ENCODE data around the gene GAS2L2.
A peak's percentile ranks its signal among the peaks of the same experiment; 100 is the strongest.

GAS2L2 gene

GRCh38 chr17:35735036-35735805, 17.8 kb downstream of the GAS2L2 start:
- Histone ChIP-seq H3K4me3 (ENCODE audit: control insufficient read depth in 1 of 7, extremely low read depth in 1 of 7, insufficient read depth in 4 of 7, low read depth in 2 of 7, low read length in 6 of 7) (no peak overlapping the region), H3K27ac (ENCODE audit: insufficient read depth in 1 of 2, low read depth in 1 of 2, low read length in 2 of 2, poor library complexity in 1 of 2, severe bottlenecking in 2 of 2) (no peak overlapping the region), H3K27me3 (replicated peaks in 2 of 5; ENCODE audit: control insufficient read depth in 4 of 5, insufficient read depth in 5 of 5, low read length in 4 of 5) (peaks cover 0 to 5% (median 1%) of the 10 kb centered on the region in 5 experiments), H3K4me1 (ENCODE audit: control extremely low read depth in 1 of 4, control insufficient read depth in 4 of 4, insufficient read depth in 4 of 4, low read length in 3 of 4) (peaks cover 0 to 16% (median 10%) of the 10 kb centered on the region in 4 experiments), H3K36me3 (ENCODE audit: control insufficient read depth in 4 of 4, insufficient read depth in 4 of 4, low read length in 3 of 4) (no peaks in the 10 kb centered on the region), H3K9me3 (ENCODE audit: control extremely low read depth in 1 of 5, control insufficient read depth in 4 of 5, insufficient read depth in 2 of 5, low read depth in 1 of 5, low read length in 4 of 5) (no peaks in the 10 kb centered on the region)
- CTCF ChIA-PET: interaction anchor here (0.7 to 4.9 kb wide), 2 partner anchors 14 to 17 kb away, joined by 4 to 18 read pairs; no protein-coding TSS in a partner anchor
- POLR2A ChIA-PET: no interaction called here
- DNase-seq: no peak
- WGBS (ENCODE audit: insufficient coverage): 93% methylated on average over 28 of the region's 29 CpGs

- CTCF ChIA-PET: no interaction called here
- H3K27me3 ChIP-seq (replicated peaks in 2 of 5; ENCODE audit: control insufficient read depth in 4 of 5, insufficient read depth in 5 of 5, low read length in 4 of 5): no peaks in the 10 kb centered on the region
Observed at GRCh38 chr17:35734396-35734795, 18.6 kb downstream of the GAS2L2 start.

GRCh38 chr17:35733366-35733765, 19.7 kb downstream of the GAS2L2 start:
- peaks cover 0 to 16% (median 10%) of the 10 kb centered on the region in 4 experiments for H3K4me1 ChIP-seq (ENCODE audit: control extremely low read depth in 1 of 4, control insufficient read depth in 4 of 4, insufficient read depth in 4 of 4, low read length in 3 of 4)
- DNase-seq: no peak
- no peaks in the 10 kb centered on the region for H3K27me3 ChIP-seq (replicated peaks in 2 of 5; ENCODE audit: control insufficient read depth in 4 of 5, insufficient read depth in 5 of 5, low read length in 4 of 5)
- no peaks in the 10 kb centered on the region for H3K36me3 ChIP-seq (ENCODE audit: control insufficient read depth in 4 of 4, insufficient read depth in 4 of 4, low read length in 3 of 4)
- WGBS (ENCODE audit: insufficient coverage): 100% methylated on average over 6 of the region's 6 CpGs
- H3K9me3 ChIP-seq (ENCODE audit: control extremely low read depth in 1 of 5, control insufficient read depth in 4 of 5, insufficient read depth in 2 of 5, low read depth in 1 of 5, low read length in 4 of 5): no peaks in the 10 kb centered on the region
- H3K4me3 ChIP-seq (ENCODE audit: control insufficient read depth in 1 of 7, extremely low read depth in 1 of 7, insufficient read depth in 4 of 7, low read depth in 2 of 7, low read length in 6 of 7): no peak overlapping the region
- ChIA-PET CTCF (no interaction called here), POLR2A (no interaction called here)
- H3K27ac ChIP-seq (ENCODE audit: insufficient read depth in 1 of 2, low read depth in 1 of 2, low read length in 2 of 2, poor library complexity in 1 of 2, severe bottlenecking in 2 of 2): no peak overlapping the region

More at GRCh38 chr17:35734396-35734795, 18.6 kb downstream of the GAS2L2 start:
- 98% methylated on average over 5 of the region's 7 CpGs for WGBS (ENCODE audit: insufficient coverage)
- Histone ChIP-seq H3K4me3 (ENCODE audit: control insufficient read depth in 1 of 7, extremely low read depth in 1 of 7, insufficient read depth in 4 of 7, low read depth in 2 of 7, low read length in 6 of 7) (no peak overlapping the region), H3K36me3 (ENCODE audit: control insufficient read depth in 4 of 4, insufficient read depth in 4 of 4, low read length in 3 of 4) (no peaks in the 10 kb centered on the region), H3K4me1 (ENCODE audit: control extremely low read depth in 1 of 4, control insufficient read depth in 4 of 4, insufficient read depth in 4 of 4, low read length in 3 of 4) (peaks cover 0 to 16% (median 10%) of the 10 kb centered on the region in 4 experiments), H3K27ac (ENCODE audit: insufficient read depth in 1 of 2, low read depth in 1 of 2, low read length in 2 of 2, poor library complexity in 1 of 2, severe bottlenecking in 2 of 2) (no peak overlapping the region), H3K9me3 (ENCODE audit: control extremely low read depth in 1 of 5, control insufficient read depth in 4 of 5, insufficient read depth in 2 of 5, low read depth in 1 of 5, low read length in 4 of 5) (no peaks in the 10 kb centered on the region)
- POLR2A ChIA-PET: interaction anchor here (0.6 kb wide), 1 partner anchor 81 kb away, joined by 6 read pairs; no protein-coding TSS in a partner anchor
- DNase-seq: no peak

GRCh38 chr17:35732806-35733136, 20.3 kb downstream of the GAS2L2 start:
- no peak for DNase-seq
- H3K4me3 ChIP-seq (ENCODE audit: control insufficient read depth in 1 of 7, extremely low read depth in 1 of 7, insufficient read depth in 4 of 7, low read depth in 2 of 7, low read length in 6 of 7): no peak overlapping the region
- WGBS (ENCODE audit: insufficient coverage): 100% methylated on average over 1 of the region's 1 CpG
- H3K27ac ChIP-seq (ENCODE audit: insufficient read depth in 1 of 2, low read depth in 1 of 2, low read length in 2 of 2, poor library complexity in 1 of 2, severe bottlenecking in 2 of 2): no peak overlapping the region
- no peaks in the 10 kb centered on the region for H3K9me3 ChIP-seq (ENCODE audit: control extremely low read depth in 1 of 5, control insufficient read depth in 4 of 5, insufficient read depth in 2 of 5, low read depth in 1 of 5, low read length in 4 of 5)
- peaks cover 0 to under 1% (median 0%) of the 10 kb centered on the region in 4 experiments for H3K36me3 ChIP-seq (ENCODE audit: control insufficient read depth in 4 of 4, insufficient read depth in 4 of 4, low read length in 3 of 4)
- ChIA-PET POLR2A (no interaction called here), CTCF (no interaction called here)
- H3K27me3 ChIP-seq (replicated peaks in 2 of 5; ENCODE audit: control insufficient read depth in 4 of 5, insufficient read depth in 5 of 5, low read length in 4 of 5): no peaks in the 10 kb centered on the region
- H3K4me1 ChIP-seq (ENCODE audit: control extremely low read depth in 1 of 4, control insufficient read depth in 4 of 4, insufficient read depth in 4 of 4, low read length in 3 of 4): peaks cover 0 to 16% (median 10%) of the 10 kb centered on the region in 4 experiments

- peak in 2 of 3 donors; percentile 35 to 48 for DNase-seq
- H3K9me3 ChIP-seq (ENCODE audit: control extremely low read depth in 1 of 5, control insufficient read depth in 4 of 5, insufficient read depth in 2 of 5, low read depth in 1 of 5, low read length in 4 of 5): no peaks in the 10 kb centered on the region
- peak overlapping the region in 6 of 7 experiments; percentile 1 to 81 (median 54) for H3K4me3 ChIP-seq (ENCODE audit: control insufficient read depth in 1 of 7, extremely low read depth in 1 of 7, insufficient read depth in 4 of 7, low read depth in 2 of 7, low read length in 6 of 7)
- H3K27ac ChIP-seq (ENCODE audit: insufficient read depth in 1 of 2, low read depth in 1 of 2, low read length in 2 of 2, poor library complexity in 1 of 2, severe bottlenecking in 2 of 2): no peak overlapping the region
- ChIA-PET CTCF (interaction anchor here (0.6 to 2.0 kb wide), 4 partner anchors 16 to 120 kb away, joined by 4 to 10 read pairs (median 6); no protein-coding TSS in a partner anchor), POLR2A (no interaction called here)
- H3K36me3 ChIP-seq (ENCODE audit: control insufficient read depth in 4 of 4, insufficient read depth in 4 of 4, low read length in 3 of 4): peaks cover 0 to 4% (median under 1%) of the 10 kb centered on the region in 4 experiments
- WGBS (ENCODE audit: insufficient coverage): 44% methylated on average over 23 of the region's 47 CpGs
- H3K4me1 ChIP-seq (ENCODE audit: control extremely low read depth in 1 of 4, control insufficient read depth in 4 of 4, insufficient read depth in 4 of 4, low read length in 3 of 4): peaks cover 0 to 16% (median 10%) of the 10 kb centered on the region in 4 experiments
- H3K27me3 ChIP-seq (replicated peaks in 2 of 5; ENCODE audit: control insufficient read depth in 4 of 5, insufficient read depth in 5 of 5, low read length in 4 of 5): no peaks in the 10 kb centered on the region
Observed at GRCh38 chr17:35731917-35732805, 20.9 kb downstream of the GAS2L2 start.

- ChIA-PET POLR2A (no interaction called here), CTCF (interaction anchor here (0.7 to 2.0 kb wide), 6 partner anchors 17 to 176 kb away, joined by 3 to 10 read pairs (median 4); no protein-coding TSS in a partner anchor)
- H3K27ac ChIP-seq (ENCODE audit: insufficient read depth in 1 of 2, low read depth in 1 of 2, low read length in 2 of 2, poor library complexity in 1 of 2, severe bottlenecking in 2 of 2): no peak within 1 kb of the TSS
- peak within 1 kb of the TSS; percentile 41 to 82 (median 62) for H3K4me3 ChIP-seq (ENCODE audit: control insufficient read depth in 1 of 7, extremely low read depth in 1 of 7, insufficient read depth in 4 of 7, low read depth in 2 of 7, low read length in 6 of 7)
- DNase-seq: peak in 2 of 3 donors; percentile 53 to 66
- H3K9me3 ChIP-seq (ENCODE audit: control extremely low read depth in 1 of 5, control insufficient read depth in 4 of 5, insufficient read depth in 2 of 5, low read depth in 1 of 5, low read length in 4 of 5): no peaks in the 10 kb centered on the region
- H3K36me3 ChIP-seq (ENCODE audit: control insufficient read depth in 4 of 4, insufficient read depth in 4 of 4, low read length in 3 of 4): peaks cover 0 to 11% (median 4%) of the 10 kb centered on the region in 4 experiments
- peaks cover 0 to 16% (median 10%) of the 10 kb centered on the region in 4 experiments for H3K4me1 ChIP-seq (ENCODE audit: control extremely low read depth in 1 of 4, control insufficient read depth in 4 of 4, insufficient read depth in 4 of 4, low read length in 3 of 4)
- WGBS (ENCODE audit: insufficient coverage): 6% methylated on average over 20 of the region's 44 CpGs
- no peaks in the 10 kb centered on the region for H3K27me3 ChIP-seq (replicated peaks in 2 of 5; ENCODE audit: control insufficient read depth in 4 of 5, insufficient read depth in 5 of 5, low read length in 4 of 5)
Observed at GRCh38 chr17:35731239-35731916, 21.7 kb downstream of the GAS2L2 start, which contains the start of gene RASL10B. Gene RASL10B (plus strand): TSS chr17:35731639. CDS start chr17:35735185, 3,546 bp downstream.

Data from common myeloid progenitor, CD34-positive (primary cell).